Uterus (tissue), 4 donors: Measurements from ENCODE around the gene MTG1. TPM values are rescaled to one million over a fixed set of nuclear protein-coding genes. Genes with fewer than 3 reads are reported as not detected.
"Not testable (repeated sequence)": the region's sequence is repeated elsewhere in the genome, so short reads cannot be mapped to it uniquely, and the experiment has no call there.

Source experiments
- DNase-seq, 2 donors: peaks; one replicate each; pipeline ENCODE4 v3.0.0-alpha.2; 2019 to 2020
- H3K27ac ChIP-seq, 2 donors: fragments of 200-600 bp; sonication (generic); 1 replicate in 1 of 2; 2 replicates in 1 of 2; pipeline ENCODE4 v1.5.1; 2016 to 2018
- H3K27me3 ChIP-seq, 2 donors: fragments of 200-600 bp; sonication (generic); one replicate each; pipeline ENCODE4 v1.5.1; 2018 to 2019; ENCODE audit warnings: control low read depth in 1 of 2
- H3K36me3 ChIP-seq, 2 donors: fragments of 200-600 bp; sonication (generic); one replicate each; pipeline ENCODE4 v1.5.1; 2019; ENCODE audit warnings: control low read depth in 1 of 2
- H3K4me1 ChIP-seq, 2 donors: fragments of 200-600 bp; sonication (generic); one replicate each; pipeline ENCODE4 v1.5.1; 2018 to 2019; ENCODE audit warnings: control low read depth in 1 of 2
- H3K4me3 ChIP-seq, 2 donors: fragments of 200-600 bp; sonication (generic); 1 replicate in 1 of 2; 2 replicates in 1 of 2; pipeline ENCODE4 v1.5.1; 2018 to 2019; ENCODE audit warnings: mild to moderate bottlenecking in 1 of 2
- H3K9me3 ChIP-seq, 2 donors: fragments of 200-600 bp; sonication (generic); one replicate each; pipeline ENCODE4 v1.5.1; 2019; ENCODE audit warnings: control low read depth in 1 of 2
- POLR2A ChIP-seq, 2 donors: fragments of 450-650 bp; IDR thresholded peaks; one replicate each; pipeline ENCODE4 v1.6.1; 2016; ENCODE audit warnings: antibody characterized with exemption in 2 of 2, mild to moderate bottlenecking in 1 of 2, moderate library complexity in 1 of 2
- intact Hi-C: fragments of 100-400 bp; cut with DNase I; formaldehyde crosslinking; loops from one replicate; pipeline ENCODE4 v1.15.1; 2023; ENCODE audit warnings: low total_unique reads
- total RNA-seq, 4 donors: library from RNA; depleted of rRNA in 3 of 4; stranded (reverse); fragments of >200 nt in 3 of 4; gene quantifications; one replicate each; pipeline versions ENCODE4 v1.1.0 to v1.2.4, GENCODE V29; 2014 to 2023
- TF ChIP-seq, protein P1 (sequence below), 4 experiments: fragments of 200-600 bp in 2 of 4; fragments of 450-650 bp in 2 of 4; sonication (generic) in 2 of 4; IDR thresholded peaks; one replicate each; pipeline ENCODE4 v1.5.1; 2016 to 2019; ENCODE audit warnings: antibody characterized with exemption in 4 of 4, mild to moderate bottlenecking in 2 of 4, moderate library complexity in 1 of 4
- donor health status: DM: yes; HTN: yes; CAD: no.

The MTG1 gene
- total RNA-seq, 4 donors from 2014 or later, result 14.6 to 50.1 (median 32.6) TPM

DNA sequence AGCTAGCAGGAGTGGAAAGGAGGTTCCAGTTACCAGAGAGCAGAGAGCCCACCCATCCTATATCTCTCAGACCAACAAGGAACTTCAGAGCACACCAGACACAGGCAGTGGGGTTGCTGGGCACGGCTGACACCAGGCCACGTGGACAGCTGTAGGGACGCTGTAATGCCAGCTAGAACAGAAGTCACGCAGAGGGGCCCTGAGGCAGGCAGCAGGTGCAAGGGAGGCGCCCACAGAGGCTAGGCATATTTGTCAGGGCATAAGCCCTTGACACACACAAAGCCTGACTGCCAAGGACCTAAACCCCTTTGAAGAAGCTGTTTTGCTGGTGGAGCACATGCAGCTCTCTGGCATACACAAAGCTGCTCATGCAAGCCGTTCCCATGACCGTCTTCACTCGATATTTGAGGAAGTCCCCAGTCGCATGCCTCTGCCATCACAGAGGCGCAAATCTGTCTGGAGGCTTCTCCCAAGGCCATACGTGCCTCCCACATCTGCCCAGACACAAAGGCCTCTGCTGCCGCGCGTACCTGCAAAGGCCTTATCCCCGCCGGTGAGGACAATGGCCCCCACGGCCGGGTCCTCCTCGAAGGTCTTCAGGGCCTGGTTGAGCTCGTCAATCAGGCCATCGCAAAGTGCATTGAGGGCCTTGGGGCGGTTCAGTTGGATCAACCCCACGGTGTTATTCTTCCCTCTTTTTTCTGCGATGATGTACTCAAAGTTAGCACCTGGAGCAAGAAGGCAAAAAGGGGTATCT is 23.7 kb upstream of the MTG1 start:
- Histone ChIP-seq H3K27ac (no peak overlapping the region), H3K4me1 (no peaks in the 10 kb centered on the region), H3K4me3 (no peak overlapping the region), H3K9me3 (no peaks in the 10 kb centered on the region), H3K27me3 (no peaks in the 10 kb centered on the region), H3K36me3 (no peaks in the 10 kb centered on the region)
- no peak for DNase-seq
- intact Hi-C loops, result no loop called here
- TF ChIP-seq, protein P1, sequence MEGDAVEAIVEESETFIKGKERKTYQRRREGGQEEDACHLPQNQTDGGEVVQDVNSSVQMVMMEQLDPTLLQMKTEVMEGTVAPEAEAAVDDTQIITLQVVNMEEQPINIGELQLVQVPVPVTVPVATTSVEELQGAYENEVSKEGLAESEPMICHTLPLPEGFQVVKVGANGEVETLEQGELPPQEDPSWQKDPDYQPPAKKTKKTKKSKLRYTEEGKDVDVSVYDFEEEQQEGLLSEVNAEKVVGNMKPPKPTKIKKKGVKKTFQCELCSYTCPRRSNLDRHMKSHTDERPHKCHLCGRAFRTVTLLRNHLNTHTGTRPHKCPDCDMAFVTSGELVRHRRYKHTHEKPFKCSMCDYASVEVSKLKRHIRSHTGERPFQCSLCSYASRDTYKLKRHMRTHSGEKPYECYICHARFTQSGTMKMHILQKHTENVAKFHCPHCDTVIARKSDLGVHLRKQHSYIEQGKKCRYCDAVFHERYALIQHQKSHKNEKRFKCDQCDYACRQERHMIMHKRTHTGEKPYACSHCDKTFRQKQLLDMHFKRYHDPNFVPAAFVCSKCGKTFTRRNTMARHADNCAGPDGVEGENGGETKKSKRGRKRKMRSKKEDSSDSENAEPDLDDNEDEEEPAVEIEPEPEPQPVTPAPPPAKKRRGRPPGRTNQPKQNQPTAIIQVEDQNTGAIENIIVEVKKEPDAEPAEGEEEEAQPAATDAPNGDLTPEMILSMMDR (IDR thresholded peaks at IDR 0.05), result no peak
- no peak for TF ChIP-seq POLR2A (IDR thresholded peaks at IDR 0.05)

- TF ChIP-seq, protein P1 (IDR thresholded peaks at IDR 0.05), result no peak
- no peak for TF ChIP-seq POLR2A (IDR thresholded peaks at IDR 0.05)
- intact Hi-C loops, result no loop called here
- H3K27ac ChIP-seq, result peak overlapping the region in 1 of 2 donors; percentile 91
Observed at GRCh38 chr10:133372507-133372906, 21.4 kb upstream of the MTG1 start.

GRCh38 chr10:133373174-133374090 is 20.5 kb upstream of the MTG1 start, which contains the start of gene ECHS1:
ECHS1 (minus strand) TSS chr10:133373354; CDS start chr10:133373333, 21 bp downstream.
- H3K4me3 ChIP-seq, result peak within 1 kb of the TSS; percentile 90 to 93
- peak within 1 kb of the TSS; percentile 82 to 91 for H3K27ac ChIP-seq
- peaks cover 0 to 4% of the 10 kb centered on the region in 2 donors for H3K4me1 ChIP-seq
- H3K27me3 ChIP-seq, result no peaks in the 10 kb centered on the region
- peak; percentile 94 to 97 for DNase-seq
- H3K36me3 ChIP-seq, result no peaks in the 10 kb centered on the region
- intact Hi-C loops, result no loop called here
- H3K9me3 ChIP-seq, result no peaks in the 10 kb centered on the region
- TF ChIP-seq POLR2A (IDR thresholded peaks at IDR 0.05), result peak in 1 of 2 donors; percentile 73
- TF ChIP-seq, protein P1 (IDR thresholded peaks at IDR 0.05), result no peak

More at GRCh38 chr10:133372507-133372906, 21.4 kb upstream of the MTG1 start:
- Histone ChIP-seq H3K9me3 (no peaks in the 10 kb centered on the region), H3K27me3 (no peaks in the 10 kb centered on the region), H3K4me1 (no peaks in the 10 kb centered on the region), H3K4me3 (peak overlapping the region; percentile 90 to 93), H3K36me3 (no peaks in the 10 kb centered on the region)
- DNase-seq, result peak in 1 of 2 donors; percentile 31

GRCh38 chr10:133375357-133376115 is 18.4 kb upstream of the MTG1 start:
- H3K36me3 ChIP-seq, result no peaks in the 10 kb centered on the region
- H3K27ac ChIP-seq, result no peak overlapping the region
- H3K9me3 ChIP-seq, result no peaks in the 10 kb centered on the region
- no peak for DNase-seq
- TF ChIP-seq, protein P1 (IDR thresholded peaks at IDR 0.05), result no peak
- TF ChIP-seq POLR2A (IDR thresholded peaks at IDR 0.05), result no peak
- no peak overlapping the region for H3K4me3 ChIP-seq
- intact Hi-C loops, result no loop called here
- H3K4me1 ChIP-seq, result peaks cover 0 to 4% of the 10 kb centered on the region in 2 donors
- H3K27me3 ChIP-seq, result no peaks in the 10 kb centered on the region

DNA sequence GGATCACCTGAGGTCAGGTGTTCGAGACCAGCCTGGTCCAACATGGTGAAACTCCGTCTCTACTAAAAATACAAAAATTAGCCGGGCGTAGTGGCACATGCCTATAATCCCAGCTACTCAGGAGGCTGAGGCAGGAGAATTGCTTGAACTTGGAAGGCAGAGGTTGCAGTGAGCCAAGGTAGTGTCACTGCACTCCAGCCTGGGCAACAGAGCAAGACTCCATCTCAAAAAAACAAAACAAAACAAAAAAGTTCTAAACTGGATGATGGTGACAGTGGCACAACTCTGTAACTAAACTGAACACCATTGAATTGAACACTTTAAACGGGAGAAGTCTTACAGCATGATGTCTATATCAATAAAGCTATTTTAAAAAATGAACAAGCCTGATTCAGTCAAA is 17.8 kb upstream of the MTG1 start:
- DNase-seq, H3K27me3 ChIP-seq, H3K27ac ChIP-seq, H3K9me3 ChIP-seq, intact Hi-C loops, H3K4me1 ChIP-seq, H3K4me3 ChIP-seq, H3K36me3 ChIP-seq: not testable (repeated sequence)
